ENCODE measurements around the gene TXNRD1.
"Not testable (repeated sequence)": the region's sequence is repeated elsewhere in the genome, so short reads cannot be mapped to it uniquely, and the experiment has no call there.

TXNRD1 gene

DNA sequence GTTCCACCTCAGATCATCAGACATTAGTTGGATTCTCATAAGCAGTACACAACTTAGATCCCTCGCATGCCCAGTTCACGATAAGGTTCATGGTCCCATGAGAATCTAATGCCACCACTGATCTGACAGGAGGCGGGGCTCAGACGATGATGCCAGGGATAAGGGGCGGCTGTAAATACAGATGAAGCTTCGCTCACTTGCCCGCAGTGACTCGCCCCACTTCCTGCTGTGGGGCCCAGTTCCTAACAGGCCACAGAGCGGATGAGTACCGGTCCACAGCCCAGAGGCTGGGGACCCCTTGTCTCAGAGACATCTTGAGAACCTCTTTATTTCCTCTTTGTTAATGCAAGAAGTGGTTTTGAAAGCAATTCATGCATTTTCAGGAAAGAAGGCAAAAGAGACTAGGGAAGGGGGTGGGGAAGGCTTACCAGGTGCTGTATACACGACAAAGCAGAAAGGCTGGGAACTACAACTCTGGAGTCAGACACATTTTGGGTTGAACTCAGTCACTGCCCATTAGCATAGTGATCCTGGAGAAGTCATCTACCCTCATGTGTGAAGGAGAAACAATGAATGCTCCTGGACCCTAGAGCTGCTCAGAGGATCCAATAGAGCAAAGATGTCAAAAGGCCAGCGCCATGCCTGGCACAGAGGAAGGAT lies 156.6 kb downstream of the TXNRD1 start:
- DNase-seq (ENCODE audit: low spot score) = peak; percentile 21

DNA sequence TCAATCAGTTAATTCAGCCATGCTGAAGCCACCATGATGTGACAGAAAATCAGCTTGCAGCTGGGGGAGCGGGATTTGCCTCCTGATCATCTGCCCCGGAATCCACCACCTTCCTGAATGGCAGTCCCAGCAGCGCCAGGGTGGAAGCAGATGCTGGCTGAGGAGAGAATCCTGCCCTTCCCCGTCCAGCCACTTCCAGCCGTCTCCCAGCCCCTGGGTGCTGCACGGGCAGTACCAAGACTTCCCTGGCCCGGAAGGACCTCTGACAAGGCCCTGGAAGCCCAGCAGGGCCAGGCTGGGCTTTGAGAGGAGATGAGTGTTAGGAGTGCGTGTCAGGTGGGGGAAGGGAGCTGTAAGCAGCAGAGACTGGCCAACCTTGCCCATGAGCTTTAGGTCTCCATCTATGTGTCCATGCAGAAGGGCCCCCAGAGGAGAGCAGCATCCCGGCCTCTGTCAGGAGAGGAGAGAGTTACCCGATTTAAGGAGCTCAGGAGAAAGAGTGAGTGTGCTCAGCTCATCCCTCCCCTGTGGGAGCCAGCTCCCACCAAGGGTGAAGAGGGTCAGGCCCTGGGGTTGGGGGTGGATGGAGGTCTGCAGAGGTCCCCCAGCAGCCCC lies 157.2 kb downstream of the TXNRD1 start:
- DNase-seq (ENCODE audit: low spot score) = no peak

DNA sequence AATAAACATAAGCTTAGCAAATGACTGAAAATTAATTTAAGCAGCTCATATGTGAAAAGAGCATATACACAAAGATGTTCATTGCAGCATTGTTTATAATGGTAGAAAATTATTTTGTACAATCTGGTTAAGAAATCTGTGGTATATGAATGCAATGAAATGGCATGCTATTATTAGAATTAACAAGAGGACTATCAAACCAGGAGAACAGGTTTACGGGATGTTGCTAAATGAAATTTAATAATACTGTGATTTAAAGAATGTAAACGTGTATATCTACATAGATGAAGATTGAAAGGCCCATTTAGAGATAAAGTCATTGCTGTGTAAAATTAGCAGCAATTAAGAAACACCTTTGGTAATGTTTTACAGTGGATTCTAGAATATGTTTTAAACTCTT lies 158.5 kb downstream of the TXNRD1 start:
- no peak for DNase-seq (ENCODE audit: low spot score)

GRCh38 chr12:104374806-104375205 lies 159.2 kb downstream of the TXNRD1 start:
- no peak for DNase-seq (ENCODE audit: low spot score)

GRCh38 chr12:104375775-104376174 lies 160.2 kb downstream of the TXNRD1 start:
- no peak for DNase-seq (ENCODE audit: low spot score)

DNA sequence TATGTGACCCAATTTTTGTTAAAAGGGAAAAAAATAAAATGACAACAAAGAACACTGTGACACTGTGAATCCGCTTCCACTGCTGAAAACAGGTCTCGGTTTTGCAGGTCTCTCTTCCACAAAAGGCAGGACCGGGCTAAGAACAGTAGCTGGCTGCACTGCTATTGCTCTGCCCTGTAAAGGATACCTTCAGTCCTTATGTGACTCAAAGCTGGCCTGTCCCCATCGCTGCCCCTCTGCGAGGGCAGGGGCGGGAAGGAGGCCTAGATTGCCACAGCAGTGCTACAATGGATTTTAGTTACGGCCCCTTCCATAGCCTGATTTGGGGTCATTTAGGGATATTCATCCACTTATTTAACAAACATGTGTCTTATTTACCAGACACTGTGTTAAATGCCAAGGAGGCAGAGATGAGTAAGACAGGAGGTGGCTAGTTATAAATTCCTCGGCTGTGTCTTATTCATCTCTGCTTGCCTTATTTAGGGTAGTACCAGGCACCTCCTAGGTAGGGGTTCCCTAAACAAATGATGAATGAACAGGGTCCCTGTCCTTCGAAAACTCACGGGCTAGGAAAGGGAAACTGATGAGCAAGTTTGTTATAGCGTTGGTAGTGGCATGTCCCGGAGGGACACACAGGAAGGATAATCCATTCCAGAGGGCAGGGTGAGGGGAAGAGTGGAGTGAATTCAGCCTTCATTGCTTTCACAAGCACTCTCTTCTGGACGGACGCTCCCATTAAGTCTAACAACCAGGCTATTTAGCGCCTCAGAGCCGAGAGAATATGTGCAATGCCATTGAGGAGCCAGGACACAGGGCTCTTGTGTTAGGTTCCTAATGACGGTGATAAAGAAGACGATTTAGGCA lies 161.3 kb downstream of the TXNRD1 start:
- DNase-seq (ENCODE audit: low spot score) = no peak

GRCh38 chr12:104377514-104377812 lies 161.9 kb downstream of the TXNRD1 start:
- DNase-seq (ENCODE audit: low spot score) = no peak

- no peak for DNase-seq (ENCODE audit: low spot score)
Observed at GRCh38 chr12:104378427-104378826, 162.8 kb downstream of the TXNRD1 start.

DNA sequence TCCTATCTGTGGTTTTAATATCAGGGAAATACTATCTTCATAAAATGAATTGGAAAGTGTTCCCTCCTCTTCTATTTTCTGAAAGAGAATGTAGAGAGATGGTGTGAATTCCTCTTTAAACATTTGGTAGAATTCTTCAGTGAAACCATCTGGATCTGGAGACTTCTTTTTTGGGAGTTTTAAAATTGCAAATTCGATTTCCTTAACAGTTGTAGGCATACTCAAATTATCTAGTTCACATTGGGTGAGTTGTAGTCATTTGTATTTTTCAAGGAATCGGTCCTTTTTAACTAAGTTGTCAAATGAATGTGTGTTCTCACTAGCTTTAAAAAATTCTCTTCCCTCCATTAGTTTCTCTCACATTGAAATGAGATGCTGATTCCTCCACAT lies 165.8 kb downstream of the TXNRD1 start:
- DNase-seq (ENCODE audit: low spot score) = no peak

- peak; percentile 80 for DNase-seq (ENCODE audit: low spot score)
Observed at GRCh38 chr12:104381731-104382480, 166.3 kb downstream of the TXNRD1 start.

GRCh38 chr12:104384141-104384880 lies 168.7 kb downstream of the TXNRD1 start:
- no peak for DNase-seq (ENCODE audit: low spot score)

GRCh38 chr12:104385510-104385909 lies 169.9 kb downstream of the TXNRD1 start:
- no peak for DNase-seq (ENCODE audit: low spot score)

DNA sequence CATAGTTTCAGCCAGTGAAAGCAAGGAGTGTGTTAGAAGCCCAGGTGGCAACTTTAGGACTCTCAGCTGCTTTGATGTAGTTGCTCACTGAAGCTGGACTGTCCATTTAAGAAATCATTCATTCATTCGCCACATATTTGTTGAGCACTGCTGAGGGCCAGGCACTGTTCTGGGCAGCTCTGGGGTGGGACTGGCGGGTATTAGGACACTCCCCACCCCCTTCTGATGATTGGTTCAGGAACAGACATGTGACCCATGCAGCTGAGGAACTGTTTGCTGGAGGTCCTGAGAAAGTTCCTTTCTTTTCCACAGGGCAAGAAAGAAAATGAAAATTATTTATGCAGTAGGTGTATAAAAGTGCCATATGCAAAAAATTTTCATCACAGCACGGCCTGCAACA lies 170.9 kb downstream of the TXNRD1 start:
- DNase-seq (ENCODE audit: low spot score) = no peak

DNA sequence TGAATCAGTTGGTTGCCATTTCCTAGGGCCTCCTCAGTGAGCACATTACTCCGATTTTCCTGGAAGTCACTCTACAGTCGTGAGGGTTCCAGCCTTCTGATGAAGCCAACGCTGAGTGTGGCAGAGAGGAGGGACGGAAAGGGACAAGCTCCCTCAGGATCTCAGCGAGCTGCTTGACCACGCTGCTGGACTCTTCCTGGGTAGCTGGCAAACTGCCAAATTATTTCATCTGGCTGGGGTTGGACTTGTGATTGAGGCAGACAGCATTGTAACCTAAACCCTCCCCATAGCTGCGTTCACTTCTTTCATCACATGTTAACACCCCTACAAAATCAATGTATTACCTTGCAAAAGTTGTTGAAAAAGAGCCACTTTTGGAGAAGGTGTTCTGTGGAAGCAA lies 171.6 kb downstream of the TXNRD1 start:
- DNase-seq (ENCODE audit: low spot score) = no peak

GRCh38 chr12:104394086-104394485 lies 178.5 kb downstream of the TXNRD1 start:
- DNase-seq (ENCODE audit: low spot score) = not testable (repeated sequence)
